Caco-2 (cell line): ENCODE data around the gene C17orf75. TPM values are rescaled to one million over a fixed set of nuclear protein-coding genes. Genes with fewer than 3 reads are reported as not detected.

Experiments used
- BruUV-seq: library from RNA; stranded (reverse); fragments of 400-500 nt; replicated peaks from 2 replicates; lab custom pipeline; 2021; lab: Mats Ljungman, UMichigan
- CTCF ChIA-PET: fragments of 300-600 bp; sonication (Branson Sonifier 250); formaldehyde crosslinking; loops from one replicate; lab custom pipeline; 2022; ENCODE audit warnings: antibody characterized with exemption; lab: Charles Lee
- POLR2A ChIA-PET: fragments of 300-600 bp; sonication (Branson Sonifier 250); formaldehyde crosslinking; loops from one replicate; lab custom pipeline; 2022; ENCODE audit warnings: antibody characterized with exemption; lab: Charles Lee
- DNase-seq, 2 experiments: peaks; one replicate each; pipeline versions ENCODE4 v3.0.0 to v3.0.0-alpha.2; 2020 to 2022
- H3K27me3 ChIP-seq: replicated peaks from 2 replicates; pipeline ENCODE4 v1.6.0; 2011; ENCODE audit warnings: low read length; ENCODE audit not compliant: control insufficient read depth, insufficient read depth
- H3K36me3 ChIP-seq: 2 replicates; pipeline ENCODE4 v1.5.1; 2011; ENCODE audit warnings: low read length; ENCODE audit not compliant: control insufficient read depth, insufficient read depth
- H3K4me1 ChIP-seq: fragments of 250-450 bp; sonication (Bioruptor Pico); 2 replicates; pipeline ENCODE4 v1.5.1; 2020; ENCODE audit warnings: mild to moderate bottlenecking
- H3K4me3 ChIP-seq: 2 replicates; pipeline ENCODE4 v1.5.1; 2011; ENCODE audit warnings: low read depth, mild to moderate bottlenecking, control low read depth, low read length
- H3K9me3 ChIP-seq: fragments of 250-450 bp; sonication (Bioruptor Pico); 2 replicates; pipeline ENCODE4 v1.5.1; 2020; ENCODE audit warnings: mild to moderate bottlenecking, moderate library complexity
- H3K27ac Mint-ChIP-seq: one replicate; pipeline ENCODE4 v1.8.0; 2022; ENCODE audit warnings: mixed read lengths; ENCODE audit not compliant: unreplicated experiment
- H3K27me3 Mint-ChIP-seq: one replicate; pipeline ENCODE4 v1.8.0; 2022; ENCODE audit warnings: mixed read lengths; ENCODE audit not compliant: insufficient read depth, unreplicated experiment
- H3K36me3 Mint-ChIP-seq: one replicate; pipeline ENCODE4 v1.8.0; 2022; ENCODE audit warnings: mild to moderate bottlenecking, mixed read lengths; ENCODE audit not compliant: insufficient read depth, unreplicated experiment
- H3K4me1 Mint-ChIP-seq: one replicate; pipeline ENCODE4 v1.8.0; 2022; ENCODE audit warnings: low read depth, mixed read lengths; ENCODE audit not compliant: unreplicated experiment
- H3K4me3 Mint-ChIP-seq: one replicate; pipeline ENCODE4 v1.8.0; 2022; ENCODE audit warnings: mild to moderate bottlenecking, moderate library complexity, mixed read lengths; ENCODE audit not compliant: unreplicated experiment
- H3K9me3 Mint-ChIP-seq: one replicate; pipeline ENCODE4 v1.8.0; 2022; ENCODE audit warnings: mixed read lengths; ENCODE audit not compliant: unreplicated experiment
- CTCF ChIP-seq, 2 experiments: fragments of 200-600 bp in 1 of 2; IDR thresholded peaks; 1 replicate in 1 of 2; 2 replicates in 1 of 2; pipeline versions ENCODE4 v1.5.1 to v1.8.0; 2011 to 2022; ENCODE audit warnings: antibody characterized with exemption in 1 of 2, control low read depth in 1 of 2, inconsistent platforms in 1 of 2, low read depth in 1 of 2, low read length in 1 of 2, mild to moderate bottlenecking in 1 of 2, moderate library complexity in 1 of 2; ENCODE audit not compliant: insufficient read depth in 1 of 2, severe bottlenecking in 1 of 2, unreplicated experiment in 1 of 2
- intact Hi-C: fragments of 100-400 bp; cut with micrococcal nuclease; formaldehyde crosslinking; loops from one replicate; pipeline ENCODE4 v1.10.0; 2022; ENCODE audit not compliant: unreplicated experiment
- total RNA-seq: library from RNA; stranded (reverse); gene quantifications from 2 replicates; pipeline ENCODE4 v1.2.3, GENCODE V29; 2022

C17orf75 gene
- total RNA-seq, 1 experiment from 2014 or later, result 26.1 TPM

- no peak overlapping the region for H3K27ac Mint-ChIP-seq
- peaks cover 22% of the 10 kb centered on the region; the same call in 1 of the 2 replicates for H3K4me1 ChIP-seq
- H3K27me3 ChIP-seq, result no peaks in the 10 kb centered on the region
- BruUV-seq, result no TSS peak
- intact Hi-C loops, result no loop called here
- no peaks in the 10 kb centered on the region for H3K27me3 Mint-ChIP-seq
- peaks cover 39% of the 10 kb centered on the region for H3K36me3 Mint-ChIP-seq
- H3K4me3 ChIP-seq, result no peak overlapping the region
- no peaks in the 10 kb centered on the region for H3K9me3 Mint-ChIP-seq
- H3K4me1 Mint-ChIP-seq, result peaks cover 4% of the 10 kb centered on the region
- DNase-seq, result no peak
- H3K4me3 Mint-ChIP-seq, result peak overlapping the region; percentile 90
- CTCF ChIA-PET, result interaction anchor here (0.6 to 1.1 kb wide), 2 partner anchors 7 to 95 kb away, joined by 3 to 4 read pairs; no protein-coding TSS in a partner anchor
- POLR2A ChIA-PET, result interaction anchor here (0.5 kb wide), 1 partner anchor 459 kb away, joined by 13 read pairs; no protein-coding TSS in a partner anchor
- no peaks in the 10 kb centered on the region for H3K9me3 ChIP-seq
- no peak for TF ChIP-seq CTCF (IDR thresholded peaks at IDR 0.05; ENCODE audit: insufficient read depth in 1 of 2, low read depth in 1 of 2, low read length in 1 of 2, severe bottlenecking in 1 of 2, unreplicated experiment in 1 of 2)
- H3K36me3 ChIP-seq, result no peaks in the 10 kb centered on the region; the same call in 1 of the 2 replicates
Observed at GRCh38 chr17:32348483-32348800, 6.5 kb upstream of the C17orf75 start.

GRCh38 chr17:32345951-32346600 is 4.1 kb upstream of the C17orf75 start:
- H3K4me1 ChIP-seq, result peaks cover 13% of the 10 kb centered on the region; the same call in 1 of the 2 replicates
- no peak overlapping the region for H3K4me3 Mint-ChIP-seq
- BruUV-seq, result no TSS peak

More at GRCh38 chr17:32345951-32346600, 4.1 kb upstream of the C17orf75 start:
- ChIA-PET CTCF (no interaction called here), POLR2A (no interaction called here)
- DNase-seq, result no peak
- Histone ChIP-seq H3K27me3 (no peaks in the 10 kb centered on the region), H3K36me3 (no peaks in the 10 kb centered on the region), H3K9me3 (no peaks in the 10 kb centered on the region), H3K4me3 (no peak overlapping the region)
- Mint-ChIP-seq H3K36me3 (peaks cover 23% of the 10 kb centered on the region), H3K4me1 (peaks cover 12% of the 10 kb centered on the region), H3K27ac (no peak overlapping the region), H3K9me3 (no peaks in the 10 kb centered on the region), H3K27me3 (no peaks in the 10 kb centered on the region)
- no peak for TF ChIP-seq CTCF (IDR thresholded peaks at IDR 0.05; ENCODE audit: insufficient read depth in 1 of 2, low read depth in 1 of 2, low read length in 1 of 2, severe bottlenecking in 1 of 2, unreplicated experiment in 1 of 2)
- intact Hi-C loops, result no loop called here
